Measurements from ENCODE around the gene PRODH.
"Not testable (repeated sequence)": the region's sequence is repeated elsewhere in the genome, so short reads cannot be mapped to it uniquely, and the experiment has no call there.

DNA sequence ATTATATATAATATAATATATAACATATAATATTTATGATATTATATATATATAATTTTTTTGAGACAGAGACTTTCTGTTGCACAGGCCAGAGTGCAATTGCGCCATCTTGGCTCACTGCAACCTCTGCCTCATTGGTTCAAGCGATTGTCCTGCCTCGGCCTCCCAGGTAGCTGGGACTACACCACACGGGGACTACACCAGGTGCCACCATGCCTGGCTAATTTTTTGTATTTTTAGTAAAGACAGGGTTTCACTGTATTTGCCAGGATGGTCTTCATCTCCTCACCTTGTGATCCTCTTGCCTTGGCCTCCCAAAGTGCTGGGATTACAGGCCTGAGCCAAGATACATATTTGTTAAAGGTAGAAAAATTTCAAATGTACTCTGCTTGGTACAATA lies 42.3 kb downstream of the PRODH start:
- TF ChIP-seq POLR2A, POLR2AphosphoS5 (IDR thresholded peaks at IDR 0.05; ENCODE audit: low read depth, low read length): not testable (repeated sequence)

Data from GM12892 (cell line).